NCI-H1930 (cell line): ENCODE results near the gene SERPINA3.

ENCODE experiments used
- DNase-seq, 2 experiments: peaks; one replicate each; lab custom pipeline; 2025; lab: John Stamatoyannopoulos, UW

Gene SERPINA3

GRCh38 chr14:94613720-94614644 lies 1.8 kb downstream of the SERPINA3 start:
- no peak for DNase-seq

- DNase-seq: no peak
Measured at GRCh38 chr14:94614802-94615201, 2.6 kb downstream of the SERPINA3 start.

GRCh38 chr14:94615254-94615653 lies 3.1 kb downstream of the SERPINA3 start:
- DNase-seq: no peak

- DNase-seq: no peak
Measured at GRCh38 chr14:94615823-94616570, 3.8 kb downstream of the SERPINA3 start.

GRCh38 chr14:94617366-94617941 lies 5.3 kb downstream of the SERPINA3 start:
- DNase-seq: no peak

- no peak for DNase-seq
Measured at GRCh38 chr14:94617988-94618822, 6.0 kb downstream of the SERPINA3 start.

GRCh38 chr14:94619297-94619696 lies 7.1 kb downstream of the SERPINA3 start:
- DNase-seq: no peak

GRCh38 chr14:94620597-94620996 lies 8.4 kb downstream of the SERPINA3 start:
- DNase-seq: no peak

GRCh38 chr14:94621358-94622134 lies 9.4 kb downstream of the SERPINA3 start:
- DNase-seq: no peak

GRCh38 chr14:94622653-94623421 lies 10.6 kb downstream of the SERPINA3 start:
- DNase-seq: no peak

- DNase-seq: no peak
Measured at GRCh38 chr14:94623422-94623809, 11.2 kb downstream of the SERPINA3 start.

GRCh38 chr14:94623856-94624499 lies 11.8 kb downstream of the SERPINA3 start:
- DNase-seq: no peak

- no peak for DNase-seq
Measured at GRCh38 chr14:94624537-94625352, 12.6 kb downstream of the SERPINA3 start.

GRCh38 chr14:94625353-94625635 lies 13.1 kb downstream of the SERPINA3 start:
- no peak for DNase-seq

- no peak for DNase-seq
Measured at GRCh38 chr14:94628578-94628977, 16.4 kb downstream of the SERPINA3 start.

- DNase-seq: no peak
Measured at GRCh38 chr14:94630396-94630795, 18.2 kb downstream of the SERPINA3 start.

GRCh38 chr14:94631050-94631449 lies 18.9 kb downstream of the SERPINA3 start:
- no peak for DNase-seq

GRCh38 chr14:94631536-94632304 lies 19.5 kb downstream of the SERPINA3 start:
- DNase-seq: no peak

GRCh38 chr14:94632305-94632590 lies 20.1 kb downstream of the SERPINA3 start:
- DNase-seq: no peak
